ENCODE measurements around the gene SPINT1.

The SPINT1 gene

DNA sequence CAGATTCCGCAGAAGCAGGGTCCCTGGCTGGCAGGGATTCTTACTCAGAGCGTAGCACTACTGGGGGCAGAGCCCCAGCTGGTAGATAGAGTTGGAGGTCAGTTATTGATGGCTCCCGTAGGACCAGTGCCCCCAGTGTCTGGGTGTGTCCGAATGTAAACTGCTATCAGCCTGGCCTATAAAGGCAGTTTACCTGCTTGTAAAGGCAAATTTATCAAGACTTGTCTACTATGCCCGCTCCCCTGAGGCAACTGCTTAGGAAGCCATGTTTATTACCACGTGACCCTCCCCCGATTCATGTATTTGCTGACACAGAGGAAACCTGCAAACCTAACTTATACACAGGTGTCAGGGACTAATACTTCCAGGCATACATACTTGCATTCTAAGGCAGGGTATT, 14.7 kb upstream of the SPINT1 start:
- DNase-seq (ENCODE audit: low read depth in 2 of 3, low spot score in 2 of 3), result no peak

DNA sequence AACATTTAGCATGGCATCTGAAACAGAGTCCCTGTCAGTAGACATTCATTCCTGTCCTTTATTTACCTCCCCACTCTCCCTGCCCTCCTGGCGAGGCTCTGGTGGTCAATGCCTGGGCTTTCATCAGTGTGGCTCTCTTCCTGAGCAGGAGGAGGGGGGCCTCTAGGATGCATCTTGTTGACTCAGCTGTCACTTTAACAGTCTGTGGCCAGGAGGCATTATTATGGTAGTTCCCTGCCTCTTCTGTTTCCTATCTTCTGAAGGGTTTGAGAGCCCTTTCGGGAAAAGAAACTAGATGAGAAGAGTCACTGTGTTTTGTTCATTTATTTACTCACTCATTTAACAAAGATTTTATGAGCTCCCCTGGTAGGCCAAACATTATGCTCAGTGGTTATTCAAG, 13.0 kb upstream of the SPINT1 start:
- DNase-seq (ENCODE audit: low read depth in 2 of 3, low spot score in 2 of 3), result no peak

DNA sequence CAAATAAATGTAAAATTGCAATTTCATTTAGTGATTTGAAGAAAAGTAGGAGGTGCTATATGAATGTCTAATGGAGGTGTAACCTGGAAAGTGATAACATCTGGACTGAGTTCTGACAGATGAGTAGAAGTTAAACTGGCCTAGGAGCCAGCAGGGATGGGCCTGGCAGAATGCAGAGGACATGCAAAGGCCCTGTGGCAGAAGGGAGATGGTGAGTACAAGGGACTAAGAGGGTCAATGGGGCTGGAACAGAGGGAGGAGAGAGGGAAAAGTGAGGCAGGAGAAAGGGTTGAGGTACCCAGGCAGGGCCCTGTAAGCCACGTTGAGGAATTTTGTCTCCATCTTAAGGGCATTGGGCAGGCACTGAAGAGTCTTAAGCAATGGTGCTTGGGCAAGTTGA, 12.0 kb upstream of the SPINT1 start:
- no peak for DNase-seq (ENCODE audit: low read depth in 2 of 3, low spot score in 2 of 3)

DNA sequence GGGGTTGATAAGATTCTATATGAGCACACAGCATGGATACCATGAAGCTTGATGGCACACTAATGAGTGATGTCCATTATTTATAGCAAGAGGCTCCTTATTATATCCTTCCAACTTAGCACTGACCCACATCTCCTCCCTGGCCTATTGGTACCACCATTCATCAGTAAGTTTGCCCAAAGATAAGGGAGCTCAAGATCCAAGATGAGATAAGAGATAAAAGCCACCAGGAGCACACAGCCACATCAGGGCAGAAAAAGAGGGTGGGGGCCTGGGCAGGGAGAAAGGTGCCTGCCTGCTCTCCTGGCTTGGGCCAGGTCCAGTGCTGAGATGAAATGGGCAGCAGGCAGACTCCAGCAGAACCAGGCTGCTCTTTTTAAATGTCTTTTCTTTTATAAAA, 10.9 kb upstream of the SPINT1 start:
- no peak for DNase-seq (ENCODE audit: low read depth in 2 of 3, low spot score in 2 of 3)

DNA sequence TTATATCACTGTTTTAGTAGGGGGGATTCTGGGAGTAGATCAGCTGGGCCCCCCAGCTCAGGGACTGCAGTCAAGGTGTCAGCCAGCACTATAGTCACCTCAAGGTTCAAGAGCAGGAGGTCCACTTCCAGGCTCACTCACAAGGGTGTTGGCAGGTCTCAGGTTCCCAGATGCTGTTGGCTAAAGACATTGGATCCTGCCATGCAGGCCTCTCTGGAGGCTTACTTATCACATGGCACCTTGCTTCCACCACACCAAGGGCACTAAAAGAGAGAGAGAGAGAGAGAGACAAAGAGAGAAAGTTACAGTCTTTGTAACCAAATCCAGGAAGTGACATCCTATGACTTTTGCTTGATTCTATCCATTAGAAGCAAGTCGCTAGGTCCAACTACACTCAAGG, 7.8 kb upstream of the SPINT1 start:
- no peak for DNase-seq (ENCODE audit: low read depth in 2 of 3, low spot score in 2 of 3)

DNA sequence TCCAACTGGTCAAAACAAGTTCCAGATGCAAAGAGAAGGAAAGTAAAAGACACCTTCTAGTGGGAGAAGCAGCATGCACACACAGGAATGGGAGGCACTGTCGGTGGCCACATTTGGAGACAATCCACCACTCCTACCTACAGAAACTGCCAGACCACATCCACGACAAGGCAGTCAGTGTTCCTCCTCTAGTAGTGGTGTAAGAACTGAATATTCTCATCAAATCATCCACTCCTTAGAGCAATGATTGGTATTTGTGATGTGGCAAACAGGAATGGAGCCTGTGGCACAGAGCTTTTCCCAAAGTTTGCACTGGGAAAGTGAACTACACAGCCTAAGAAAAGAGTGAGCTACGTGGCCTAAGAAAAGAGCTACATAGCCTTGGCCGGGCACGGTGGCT, 5.1 kb upstream of the SPINT1 start:
- no peak for DNase-seq (ENCODE audit: low read depth in 2 of 3, low spot score in 2 of 3)

DNA sequence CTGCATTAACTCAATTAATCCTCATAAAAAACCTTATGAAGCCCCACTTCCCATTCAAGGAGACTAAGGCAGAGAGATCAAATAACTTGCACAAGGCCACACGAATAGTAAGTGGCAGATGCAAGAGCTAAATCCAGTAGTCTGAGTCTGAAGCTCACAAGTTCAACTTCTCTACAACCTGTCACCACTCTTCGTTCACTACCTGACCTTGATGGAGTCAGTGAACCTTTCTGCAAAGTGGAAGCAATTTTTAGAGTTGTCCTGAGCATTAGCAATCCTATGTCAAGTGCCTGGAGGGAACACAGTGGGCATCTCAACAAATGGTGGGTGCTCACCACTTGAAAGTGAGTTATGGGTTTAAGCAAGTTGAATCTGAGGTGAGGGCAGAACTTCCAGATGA, 2.1 kb upstream of the SPINT1 start:
- no peak for DNase-seq (ENCODE audit: low read depth in 2 of 3, low spot score in 2 of 3)

DNA sequence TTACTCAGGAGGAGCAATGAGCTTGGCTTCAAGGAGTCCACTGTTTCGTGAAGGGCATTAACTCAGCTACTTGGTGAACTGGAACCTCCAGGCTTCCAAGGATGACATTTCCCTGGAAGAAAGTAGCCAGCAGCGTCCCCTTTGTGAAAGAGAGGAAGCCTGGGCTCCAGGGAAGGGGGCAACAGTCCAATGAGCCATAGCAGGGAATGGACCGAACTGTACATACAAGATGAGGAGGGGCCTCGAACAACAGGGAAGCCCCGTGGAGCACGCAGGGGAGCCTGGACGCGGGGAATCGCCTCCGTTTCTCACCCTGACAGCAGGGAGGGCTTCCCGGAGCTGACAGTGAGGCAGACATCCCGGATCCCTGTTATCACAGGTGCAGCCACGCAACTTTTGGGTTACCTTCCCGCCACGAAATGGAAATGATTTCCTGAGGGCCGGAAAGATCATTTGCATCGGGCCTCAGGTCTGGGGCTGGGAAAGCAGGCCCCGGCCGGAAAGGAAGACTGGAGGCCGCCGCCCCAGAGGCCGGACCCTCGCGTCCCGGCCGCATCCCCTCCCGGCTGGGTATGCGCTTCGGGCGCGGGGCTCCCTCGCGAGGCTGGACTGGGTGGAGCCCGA, 475 bp upstream of the SPINT1 start:
- DNase-seq (ENCODE audit: low read depth in 2 of 3, low spot score in 2 of 3), result no peak

DNA sequence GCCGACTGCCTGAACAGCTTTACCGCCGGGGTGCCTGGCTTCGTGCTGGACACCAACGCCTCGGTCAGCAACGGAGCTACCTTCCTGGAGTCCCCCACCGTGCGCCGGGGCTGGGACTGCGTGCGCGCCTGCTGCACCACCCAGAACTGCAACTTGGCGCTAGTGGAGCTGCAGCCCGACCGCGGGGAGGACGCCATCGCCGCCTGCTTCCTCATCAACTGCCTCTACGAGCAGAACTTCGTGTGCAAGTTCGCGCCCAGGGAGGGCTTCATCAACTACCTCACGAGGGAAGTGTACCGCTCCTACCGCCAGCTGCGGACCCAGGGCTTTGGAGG, 815 bp downstream of the SPINT1 start:
- peak; percentile 6 to 43 (median 16) for DNase-seq (ENCODE audit: low read depth in 2 of 3, low spot score in 2 of 3)

DNA sequence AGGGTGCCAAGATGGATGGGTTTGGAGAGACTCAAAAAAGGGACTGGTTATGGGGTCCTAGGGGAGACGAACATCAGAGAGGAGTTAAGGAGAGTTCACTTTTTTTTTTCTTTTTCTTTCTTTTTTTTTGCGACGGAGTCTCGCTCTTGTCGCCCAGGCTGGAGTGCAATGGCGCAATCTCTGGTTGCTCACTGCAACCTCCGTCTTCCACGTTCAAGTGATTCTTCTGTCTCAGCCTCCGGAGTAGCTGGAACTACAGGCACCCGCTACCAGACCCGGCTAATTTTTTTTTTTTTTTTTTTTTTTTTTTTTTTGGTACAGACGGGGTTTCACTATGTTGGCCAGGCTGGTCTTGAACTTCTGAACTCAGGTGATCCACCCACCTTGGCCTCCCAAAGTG, 1.2 kb downstream of the SPINT1 start:
- no peak for DNase-seq (ENCODE audit: low read depth in 2 of 3, low spot score in 2 of 3)

DNA sequence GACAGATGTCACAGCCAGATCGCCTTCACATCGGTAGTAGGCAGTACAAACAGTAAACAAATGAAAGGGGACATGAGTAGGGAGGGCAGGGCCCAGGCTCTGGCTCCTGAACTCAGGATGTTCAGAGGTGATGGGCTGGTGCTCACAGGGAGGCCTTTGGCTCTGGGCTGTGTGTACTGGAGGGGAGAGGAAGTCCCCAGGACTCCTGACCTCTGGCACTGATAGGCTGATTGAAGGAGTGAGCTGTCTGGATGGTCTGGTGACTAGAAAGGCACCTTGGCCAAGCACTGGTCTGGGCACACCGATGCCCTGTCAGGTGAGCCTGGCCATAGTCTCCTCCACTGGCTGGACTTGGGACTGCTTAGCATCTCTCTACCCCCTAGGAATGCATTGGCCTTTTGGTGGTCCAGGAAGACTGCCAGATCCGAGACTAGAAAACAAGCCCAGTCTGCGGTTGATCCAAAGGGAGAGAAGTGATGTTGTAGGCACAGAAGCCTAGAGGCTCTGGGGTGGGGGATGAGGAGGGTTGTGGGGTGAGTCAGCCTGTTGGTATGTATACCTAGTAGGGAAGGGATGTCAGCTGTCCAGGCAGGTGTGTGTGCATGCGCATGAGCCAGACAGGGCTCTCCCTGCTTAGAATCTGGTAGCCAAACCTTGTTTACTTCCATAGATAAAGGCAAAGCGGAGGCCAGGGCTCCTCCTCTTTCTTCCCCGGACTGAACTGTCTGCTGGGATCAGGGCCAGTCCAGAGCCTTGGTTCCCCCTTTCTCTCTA, 1.9 kb downstream of the SPINT1 start:
- DNase-seq (ENCODE audit: low read depth in 2 of 3, low spot score in 2 of 3), result no peak

DNA sequence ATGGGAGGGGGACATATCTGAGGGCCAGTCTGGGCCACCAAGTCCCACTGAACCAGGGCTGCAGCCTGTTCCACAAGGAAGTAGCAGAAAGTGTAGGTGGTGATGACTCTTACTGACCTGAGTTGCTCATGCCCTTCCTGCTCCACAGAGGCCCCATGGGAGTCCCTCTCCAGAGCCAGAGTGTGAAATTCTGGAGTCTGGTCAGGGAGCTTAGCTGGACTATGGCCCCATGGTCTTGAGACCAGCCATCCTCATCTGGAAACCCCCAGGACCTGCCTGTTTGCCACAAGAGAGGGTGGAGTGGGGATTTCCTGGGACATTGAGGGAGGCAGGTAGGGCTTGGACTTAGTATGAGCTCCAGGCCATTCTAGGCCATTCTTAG, 3.0 kb downstream of the SPINT1 start:
- no peak for DNase-seq (ENCODE audit: low read depth in 2 of 3, low spot score in 2 of 3)

DNA sequence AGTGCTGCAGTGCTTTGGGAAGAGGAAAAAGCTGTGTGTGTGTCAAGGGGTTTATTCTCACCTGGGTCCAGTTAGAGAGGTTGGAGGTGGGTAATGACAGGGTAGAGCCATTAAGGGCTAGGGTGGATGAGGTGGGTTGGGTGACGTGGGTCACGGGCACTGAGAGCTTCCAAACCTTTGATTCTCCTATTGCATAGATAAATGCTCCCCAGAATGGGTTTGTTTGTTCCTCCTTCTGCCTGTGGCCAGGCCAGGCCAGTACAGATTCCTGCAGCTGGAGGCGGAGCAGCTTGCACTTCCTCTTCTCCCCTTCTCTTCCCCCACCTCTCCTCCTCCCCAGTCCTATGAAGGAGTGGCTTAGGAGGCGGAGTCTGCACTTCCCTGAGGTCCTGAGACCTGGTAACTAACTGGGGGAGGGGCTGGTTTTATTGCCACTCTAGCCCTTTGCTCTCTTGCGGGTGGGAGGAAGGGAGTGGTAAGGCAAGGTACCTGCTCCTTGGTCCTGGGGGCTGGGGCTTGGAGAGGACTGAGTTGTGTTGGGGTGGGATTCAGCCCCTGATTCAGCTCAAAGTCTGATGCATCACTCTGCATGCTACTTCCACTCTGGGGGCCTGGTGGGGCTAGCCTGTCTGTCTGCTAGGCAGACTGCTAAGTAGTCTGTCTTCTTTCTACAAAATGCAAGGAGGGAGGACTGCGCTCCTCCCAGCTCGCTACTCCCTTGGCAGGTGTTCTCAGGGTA, 3.5 kb downstream of the SPINT1 start:
- no peak for DNase-seq (ENCODE audit: low read depth in 2 of 3, low spot score in 2 of 3)

DNA sequence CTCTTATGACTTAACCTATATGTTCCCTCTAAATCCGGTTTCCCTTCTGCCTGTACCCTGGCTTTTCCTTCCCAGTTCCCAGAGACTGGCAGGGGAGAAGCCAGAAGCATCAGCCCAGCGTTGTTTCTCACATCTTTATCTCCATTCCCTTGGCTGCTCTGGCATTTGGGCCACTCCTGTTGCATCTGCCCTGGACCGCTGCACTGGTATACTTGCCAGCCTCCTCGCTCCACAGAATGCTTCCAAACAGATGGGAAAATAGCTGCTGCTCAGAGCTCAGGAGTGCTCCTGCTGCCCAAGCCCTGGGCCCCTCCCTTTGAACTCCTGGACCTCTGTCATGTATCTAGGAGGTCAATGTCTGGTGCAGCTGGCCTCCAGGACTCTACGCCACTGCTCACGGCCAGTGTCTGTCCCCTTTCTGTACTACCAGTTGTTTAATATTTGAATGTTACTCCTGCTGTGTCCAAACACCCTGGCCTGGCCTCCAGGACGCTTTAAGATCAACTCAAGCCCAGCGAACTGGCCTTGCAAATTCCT, 6.8 kb downstream of the SPINT1 start:
- DNase-seq (ENCODE audit: low read depth in 2 of 3, low spot score in 2 of 3), result no peak

DNA sequence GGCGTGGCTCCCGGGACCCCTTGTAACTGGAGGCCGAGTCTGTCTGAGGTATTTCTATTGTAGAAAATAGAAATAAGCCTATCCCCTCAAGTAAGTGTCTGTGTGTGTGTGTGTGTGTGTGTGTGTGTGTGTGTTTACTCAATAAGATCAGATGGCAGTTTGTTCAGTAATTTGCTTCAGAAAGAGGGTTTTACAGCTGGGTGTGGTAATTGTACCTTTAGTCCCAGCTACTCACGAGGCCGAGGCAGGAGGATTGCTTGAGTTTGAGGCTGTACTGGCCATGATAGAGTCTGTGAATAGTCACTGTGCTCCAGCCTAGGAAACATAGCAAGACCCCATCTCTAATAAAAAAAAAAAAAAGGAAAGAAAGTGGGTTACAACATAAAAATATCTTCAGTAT, 8.7 kb downstream of the SPINT1 start:
- no peak for DNase-seq (ENCODE audit: low read depth in 2 of 3, low spot score in 2 of 3)

DNA sequence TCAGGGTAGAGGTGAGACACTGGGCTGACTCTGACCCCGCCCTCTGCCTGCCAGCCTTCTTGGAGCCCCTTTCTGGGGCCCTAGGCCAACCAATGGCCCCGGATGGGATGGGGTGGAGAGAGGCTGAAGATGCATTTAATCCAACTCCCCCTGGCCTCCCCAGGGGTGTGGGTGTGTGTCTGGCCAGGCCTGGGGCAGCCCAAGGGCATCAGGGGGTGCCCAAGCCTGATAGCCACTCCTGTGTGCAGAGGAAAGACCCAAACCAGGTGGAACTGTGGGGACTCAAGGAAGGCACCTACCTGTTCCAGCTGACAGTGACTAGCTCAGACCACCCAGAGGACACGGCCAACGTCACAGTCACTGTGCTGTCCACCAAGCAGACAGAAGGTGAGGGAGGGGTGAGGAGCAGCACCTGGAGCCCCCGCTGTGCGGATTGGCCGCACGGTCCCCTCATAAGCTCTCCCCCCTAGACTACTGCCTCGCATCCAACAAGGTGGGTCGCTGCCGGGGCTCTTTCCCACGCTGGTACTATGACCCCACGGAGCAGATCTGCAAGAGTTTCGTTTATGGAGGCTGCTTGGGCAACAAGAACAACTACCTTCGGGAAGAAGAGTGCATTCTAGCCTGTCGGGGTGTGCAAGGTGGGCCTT, 9.5 kb downstream of the SPINT1 start:
- DNase-seq (ENCODE audit: low read depth in 2 of 3, low spot score in 2 of 3), result no peak

DNA sequence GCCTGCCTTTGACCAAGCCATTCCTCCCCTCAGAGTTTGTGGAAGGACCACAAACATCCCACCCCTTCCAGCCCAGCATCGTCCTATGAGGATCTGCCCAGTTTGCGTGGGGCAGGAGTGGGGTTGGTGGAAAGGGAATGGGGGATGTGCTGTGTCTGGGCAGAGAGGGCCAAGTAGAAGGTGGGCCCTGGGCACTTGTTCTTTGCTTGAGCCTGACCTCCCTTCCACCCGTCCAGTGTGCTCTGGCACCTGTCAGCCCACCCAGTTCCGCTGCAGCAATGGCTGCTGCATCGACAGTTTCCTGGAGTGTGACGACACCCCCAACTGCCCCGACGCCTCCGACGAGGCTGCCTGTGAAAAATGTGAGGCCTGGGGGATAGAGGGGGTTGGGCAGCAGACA, 10.3 kb downstream of the SPINT1 start:
- no peak for DNase-seq (ENCODE audit: low read depth in 2 of 3, low spot score in 2 of 3)

DNA sequence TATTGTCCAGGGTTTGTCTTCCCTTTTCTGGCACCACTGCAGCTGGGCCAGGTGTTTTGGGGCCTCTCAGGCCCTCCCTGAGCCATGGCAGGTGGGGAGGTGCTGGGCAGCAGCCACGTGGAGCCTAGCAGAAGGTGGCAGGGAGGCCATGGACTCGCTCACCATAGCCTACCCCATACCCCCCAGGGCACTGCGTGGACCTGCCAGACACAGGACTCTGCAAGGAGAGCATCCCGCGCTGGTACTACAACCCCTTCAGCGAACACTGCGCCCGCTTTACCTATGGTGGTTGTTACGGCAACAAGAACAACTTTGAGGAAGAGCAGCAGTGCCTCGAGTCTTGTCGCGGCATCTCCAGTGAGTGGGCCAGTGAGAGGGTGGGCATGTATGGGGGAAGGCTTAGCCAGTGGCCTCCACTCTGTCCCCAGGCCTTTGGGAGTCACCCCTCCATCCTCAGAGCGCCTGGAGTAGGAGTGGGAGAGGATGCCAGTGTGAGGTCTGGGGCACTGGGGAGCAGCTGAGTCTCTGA, 11.9 kb downstream of the SPINT1 start:
- no peak for DNase-seq (ENCODE audit: low read depth in 2 of 3, low spot score in 2 of 3)

DNA sequence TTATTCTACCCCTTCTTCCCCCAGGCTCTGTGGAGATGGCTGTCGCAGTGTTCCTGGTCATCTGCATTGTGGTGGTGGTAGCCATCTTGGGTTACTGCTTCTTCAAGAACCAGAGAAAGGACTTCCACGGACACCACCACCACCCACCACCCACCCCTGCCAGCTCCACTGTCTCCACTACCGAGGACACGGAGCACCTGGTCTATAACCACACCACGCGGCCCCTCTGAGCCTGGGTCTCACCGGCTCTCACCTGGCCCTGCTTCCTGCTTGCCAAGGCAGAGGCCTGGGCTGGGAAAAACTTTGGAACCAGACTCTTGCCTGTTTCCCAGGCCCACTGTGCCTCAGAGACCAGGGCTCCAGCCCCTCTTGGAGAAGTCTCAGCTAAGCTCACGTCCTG, 12.9 kb downstream of the SPINT1 start:
- DNase-seq (ENCODE audit: low read depth in 2 of 3, low spot score in 2 of 3), result no peak

DNA sequence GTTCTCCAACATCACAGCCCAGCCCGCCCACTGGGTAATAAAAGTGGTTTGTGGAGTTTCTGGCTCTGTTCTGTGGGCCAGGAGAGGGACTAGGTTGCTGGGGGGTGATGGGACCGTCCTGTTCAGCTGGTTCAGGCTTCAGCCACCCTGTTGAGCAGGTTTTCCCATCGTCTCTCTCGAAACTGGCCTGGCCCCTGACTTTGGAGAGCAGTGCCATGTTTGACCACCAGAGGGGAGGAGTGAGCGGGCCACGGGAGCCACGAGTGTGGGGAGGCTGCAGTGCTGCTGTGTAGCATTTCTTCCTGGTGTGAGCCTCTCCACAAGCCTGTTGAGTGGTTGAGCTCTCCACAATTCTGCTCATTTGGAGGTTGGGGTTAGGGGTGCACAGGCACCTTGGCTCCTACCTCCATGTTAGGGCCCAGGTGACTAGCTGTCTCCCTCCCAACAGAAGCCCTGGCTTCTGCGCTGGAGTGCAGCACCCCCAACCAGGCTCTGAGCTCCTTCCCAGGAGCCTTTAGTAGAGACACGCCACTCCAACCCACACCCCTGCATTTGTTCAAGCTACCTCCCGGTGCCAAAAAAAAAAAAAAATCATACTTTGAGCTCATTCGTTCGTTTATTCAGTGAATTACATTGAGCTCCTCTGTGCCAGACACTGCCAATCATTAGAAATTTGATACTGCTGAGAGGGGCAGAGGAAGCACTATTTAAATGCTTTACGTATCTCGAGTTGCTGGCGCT, 13.9 kb downstream of the SPINT1 start:
- peak; percentile 56 to 84 (median 81) for DNase-seq (ENCODE audit: low read depth in 2 of 3, low spot score in 2 of 3)

DNA sequence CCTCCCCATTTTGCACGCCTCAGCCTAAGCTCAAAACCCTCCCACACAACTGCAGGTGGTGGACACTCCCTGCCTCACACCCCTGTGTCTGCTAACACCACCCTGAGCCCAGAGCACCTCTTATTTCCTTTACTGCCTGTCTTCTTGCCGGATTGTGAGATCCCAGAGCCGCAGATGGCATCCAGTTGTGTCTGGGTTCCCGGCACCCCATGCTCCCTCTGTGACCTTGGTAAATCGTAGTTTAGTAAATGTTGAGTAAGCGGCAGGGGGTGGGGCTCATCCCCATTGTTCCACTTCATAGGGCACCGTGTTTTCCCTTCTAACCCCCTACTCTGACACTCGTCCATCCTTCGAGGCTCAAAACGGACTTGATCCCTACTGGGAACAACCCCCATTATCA, 14.9 kb downstream of the SPINT1 start:
- DNase-seq (ENCODE audit: low read depth in 2 of 3, low spot score in 2 of 3), result no peak
